ENCODE measurements around the gene RAD51B. TPM values are rescaled to one million over a fixed set of nuclear protein-coding genes. Genes with fewer than 3 reads are reported as not detected.

Gene RAD51B
- total RNA-seq, 1 experiment from 2014 or later = 16.7 TPM

DNA sequence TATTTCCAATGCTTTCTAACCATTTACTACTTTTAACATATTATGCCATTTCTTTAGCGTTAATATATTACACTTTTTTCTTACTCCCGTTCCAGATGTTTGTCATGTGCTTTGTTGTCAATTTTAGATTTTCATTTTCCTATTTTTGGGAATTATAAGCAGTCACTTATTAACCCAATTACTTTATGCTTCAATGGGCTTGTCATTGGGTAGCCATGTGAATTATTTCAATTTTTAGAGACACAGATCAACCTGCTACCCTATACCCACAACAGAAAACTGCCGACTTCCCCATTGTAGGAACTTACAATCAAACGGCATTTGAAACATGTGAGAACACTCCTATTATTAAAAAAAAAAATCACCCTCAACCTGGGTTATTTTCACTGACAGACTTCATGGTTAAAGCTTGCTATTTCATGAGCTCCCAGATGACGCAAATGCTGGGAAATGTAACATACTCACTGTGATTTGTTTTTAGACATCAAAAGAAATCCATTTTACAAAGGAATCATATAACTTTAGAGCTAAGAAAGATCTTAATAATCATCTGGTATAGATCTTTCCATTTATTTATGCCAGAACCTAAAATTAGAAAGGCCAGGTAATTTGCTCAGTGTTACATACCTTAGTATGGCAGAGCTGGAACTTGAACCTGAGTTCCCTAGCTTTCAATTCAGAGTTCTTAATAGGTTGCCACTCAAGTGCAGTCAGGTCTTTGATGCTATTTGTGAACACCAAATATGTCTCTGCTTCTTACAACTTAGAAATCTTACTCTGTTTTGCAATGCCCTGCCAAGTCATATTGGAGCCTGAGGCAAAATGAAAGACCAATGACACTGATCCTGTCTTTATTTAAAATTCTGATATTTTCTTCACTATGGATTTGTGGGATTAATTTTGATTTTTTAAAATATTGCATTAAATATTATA is 340.4 kb downstream of the RAD51B start:
- Histone ChIP-seq H3K4me1 (ENCODE audit: insufficient read depth, low read length) (no peaks in the 10 kb centered on the region; the same call in 1 of the 2 replicates), H3K56ac (ENCODE audit: insufficient read length, low read depth, low read length) (no peak overlapping the region), H3K4ac (ENCODE audit: low read depth, low read length) (no peak overlapping the region), H3K23ac (ENCODE audit: insufficient read length, low read depth, low read length) (no peak overlapping the region), H2AK5ac (ENCODE audit: insufficient read length, low read length) (no peak overlapping the region), H3K79me1 (ENCODE audit: insufficient read depth, low read depth, low read length, poor library complexity, severe bottlenecking) (no peaks in the 10 kb centered on the region), H2BK120ac (ENCODE audit: low read depth, low read length, poor library complexity, severe bottlenecking) (no peak overlapping the region), H3K4me2 (ENCODE audit: insufficient read depth, insufficient read length, low read length) (no peak overlapping the region), H3K14ac (ENCODE audit: insufficient read depth, low read length) (no peak overlapping the region), H3K27me3 (ENCODE audit: insufficient read depth, low read length) (no peaks in the 10 kb centered on the region), H3K9me3 (ENCODE audit: control insufficient read depth, low read depth, low read length) (no peaks in the 10 kb centered on the region), H3T11ph (ENCODE audit: low read length) (no peak overlapping the region), H3K23me2 (ENCODE audit: insufficient read length, low read depth, low read length, poor library complexity, severe bottlenecking) (no peaks in the 10 kb centered on the region), H4K20me1 (ENCODE audit: control insufficient read depth, insufficient read depth, insufficient read length) (no peaks in the 10 kb centered on the region), H4K5ac (ENCODE audit: insufficient read length, low read depth, low read length) (no peak overlapping the region), H2BK20ac (ENCODE audit: low read depth, low read length, poor library complexity, severe bottlenecking) (no peak overlapping the region), H3K27ac (ENCODE audit: insufficient read length, low read depth, low read length) (no peak overlapping the region), H3K9ac (ENCODE audit: extremely low read depth, insufficient read length, low read length) (no peak overlapping the region), H3K79me2 (ENCODE audit: insufficient read depth, low read length) (no peaks in the 10 kb centered on the region), H2AFZ (ENCODE audit: low read length) (no peak overlapping the region), H4K91ac (ENCODE audit: insufficient read length, low read depth, low read length) (no peak overlapping the region), H3K18ac (ENCODE audit: insufficient read length, low read depth, low read length) (no peak overlapping the region), H4K8ac (replicated peaks; ENCODE audit: insufficient read length, low read depth, low read length) (no peak overlapping the region), H2BK12ac (ENCODE audit: insufficient read length, low read depth, low read length) (no peak overlapping the region), H2BK15ac (ENCODE audit: low read depth, low read length) (no peak overlapping the region), H2BK5ac (ENCODE audit: insufficient read length, low read length) (no peak overlapping the region)
- H3K9me3 Mint-ChIP-seq = no peaks in the 10 kb centered on the region
- H3K4me3 Mint-ChIP-seq = no peak overlapping the region
- H3K27me3 Mint-ChIP-seq (ENCODE audit: low read depth) = no peaks in the 10 kb centered on the region
- TF ChIP-seq CTCF (conservative IDR thresholded peaks at IDR 0.05) = no peak
- WGBS (ENCODE audit: extremely low coverage, insufficient read length, low lambda C conversion rate) = 100% methylated on average over 1 of the region's 5 CpGs
- no peaks in the 10 kb centered on the region for H3K36me3 Mint-ChIP-seq (ENCODE audit: insufficient read depth in 1 of 3, low read depth in 3 of 3)
- H3K4me1 Mint-ChIP-seq = peaks cover 11 to 12% of the 10 kb centered on the region in 2 experiments
- DNase-seq = no peak
- H3K27ac Mint-ChIP-seq = no peak overlapping the region
